ENCODE data around the gene RAB8B.
A peak's percentile ranks its signal among the peaks of the same experiment; 100 is the strongest.

RAB8B gene

GRCh38 chr15:63277038-63277892, 87.9 kb downstream of the RAB8B start, which contains the start of gene APH1B:
TSS of gene APH1B (plus strand) at chr15:63277605. CDS start at chr15:63277624, 19 bp downstream.
- DNase-seq, result peak in 13 of 14 donors; percentile 32 to 88 (median 73)

GRCh38 chr15:63277893-63278456, 88.6 kb downstream of the RAB8B start:
- DNase-seq, result peak in 2 of 14 donors; percentile 9 to 50

GRCh38 chr15:63283126-63283525, 93.7 kb downstream of the RAB8B start:
- no peak for DNase-seq

- DNase-seq, result no peak
These were observed 94.9 kb downstream of the RAB8B start for GRCh38 chr15:63284335-63284734.

GRCh38 chr15:63287109-63287508, 97.7 kb downstream of the RAB8B start:
- DNase-seq, result no peak

- DNase-seq, result no peak
These were observed 98.9 kb downstream of the RAB8B start for GRCh38 chr15:63288342-63288741.

- DNase-seq, result peak in 1 of 14 donors; percentile 26
These were observed 99.5 kb downstream of the RAB8B start for GRCh38 chr15:63288778-63289378.

GRCh38 chr15:63291507-63291906, 102.1 kb downstream of the RAB8B start:
- no peak for DNase-seq

- DNase-seq, result no peak
These were observed 102.8 kb downstream of the RAB8B start for GRCh38 chr15:63292241-63292640.

GRCh38 chr15:63292771-63293170, 103.4 kb downstream of the RAB8B start:
- no peak for DNase-seq

GRCh38 chr15:63294359-63294758, 105.0 kb downstream of the RAB8B start:
- DNase-seq, result no peak

GRCh38 chr15:63295341-63295740, 105.9 kb downstream of the RAB8B start:
- no peak for DNase-seq

- DNase-seq, result no peak
These were observed 106.8 kb downstream of the RAB8B start for GRCh38 chr15:63296195-63296594.

- DNase-seq, result no peak
These were observed 110.7 kb downstream of the RAB8B start for GRCh38 chr15:63299943-63300575.

- DNase-seq, result no peak
These were observed 111.7 kb downstream of the RAB8B start for GRCh38 chr15:63301088-63301487.

GRCh38 chr15:63305260-63305659, 115.9 kb downstream of the RAB8B start:
- DNase-seq, result no peak

- no peak for DNase-seq
These were observed 117.2 kb downstream of the RAB8B start for GRCh38 chr15:63306492-63307073.

- no peak for DNase-seq
These were observed 119.1 kb downstream of the RAB8B start for GRCh38 chr15:63308491-63308890.

- DNase-seq, result no peak
These were observed 119.5 kb downstream of the RAB8B start for GRCh38 chr15:63308947-63309346.

- no peak for DNase-seq
These were observed 121.2 kb downstream of the RAB8B start for GRCh38 chr15:63310646-63311045.

- DNase-seq, result no peak
These were observed 122.9 kb downstream of the RAB8B start for GRCh38 chr15:63312286-63312685.

- no peak for DNase-seq
These were observed 124.4 kb downstream of the RAB8B start for GRCh38 chr15:63313825-63314224.

GRCh38 chr15:63314409-63314808, 125.0 kb downstream of the RAB8B start:
- DNase-seq, result no peak
